ENCODE data around the gene ASPHD2.

Gene ASPHD2

DNA sequence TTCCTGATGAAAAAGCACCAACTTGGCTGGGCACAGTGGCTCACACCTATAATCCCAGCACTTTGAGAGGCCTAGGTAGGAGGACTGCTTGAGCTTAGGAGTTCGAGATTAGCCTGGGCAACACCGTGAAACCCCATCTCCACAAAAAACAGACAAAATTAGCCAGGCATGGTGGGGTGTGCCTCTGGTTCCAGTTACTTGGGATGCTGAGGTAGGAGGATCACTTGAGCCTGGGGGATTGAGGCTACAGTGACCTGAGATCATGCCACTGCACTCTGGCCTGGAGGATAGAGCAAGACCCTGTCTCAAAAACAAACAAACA is 51.5 kb downstream of the ASPHD2 start:
- no peak for TF ChIP-seq CTCF (IDR thresholded peaks at IDR 0.05; ENCODE audit: insufficient read depth, low read depth, low read length, missing control alignments)
- peak overlapping the region; percentile 66 for H3K4me3 ChIP-seq (ENCODE audit: low read depth, low read length)
- DNase-seq (ENCODE audit: low read depth): no peak

- peak overlapping the region; percentile 66 for H3K4me3 ChIP-seq (ENCODE audit: low read depth, low read length)
Observed at GRCh38 chr22:26481112-26481693, 52.1 kb downstream of the ASPHD2 start.

DNA sequence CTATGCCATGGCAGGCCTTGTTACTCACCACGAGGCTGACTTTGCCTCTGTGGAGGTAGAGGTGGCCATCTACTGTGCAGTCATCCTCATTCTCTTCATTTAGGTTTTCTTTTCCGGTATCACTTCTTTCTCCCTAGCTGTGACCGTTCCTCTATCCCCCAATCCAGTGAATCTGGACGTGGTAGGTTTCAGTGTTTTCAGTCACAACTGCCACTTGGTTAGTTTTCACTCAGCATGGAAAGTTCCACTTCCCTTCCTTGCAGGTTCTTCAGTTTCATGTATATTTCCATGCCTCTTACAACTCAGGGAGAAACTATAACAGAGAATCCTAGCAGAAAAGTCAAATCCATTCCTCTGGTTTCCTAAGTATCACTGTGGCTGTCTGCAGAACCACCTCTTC is 52.6 kb downstream of the ASPHD2 start:
- TF ChIP-seq CTCF (IDR thresholded peaks at IDR 0.05; ENCODE audit: insufficient read depth, low read depth, low read length, missing control alignments): no peak
- peak; percentile 53 for DNase-seq (ENCODE audit: low read depth)
- H3K4me3 ChIP-seq (ENCODE audit: low read depth, low read length): 0 out of 2 replicates have a peak overlapping the region, but pooled peaks have one; percentile 8

More at GRCh38 chr22:26481112-26481693, 52.1 kb downstream of the ASPHD2 start:
- DNase-seq (ENCODE audit: low read depth): no peak
- no peak for TF ChIP-seq CTCF (IDR thresholded peaks at IDR 0.05; ENCODE audit: insufficient read depth, low read depth, low read length, missing control alignments)

DNA sequence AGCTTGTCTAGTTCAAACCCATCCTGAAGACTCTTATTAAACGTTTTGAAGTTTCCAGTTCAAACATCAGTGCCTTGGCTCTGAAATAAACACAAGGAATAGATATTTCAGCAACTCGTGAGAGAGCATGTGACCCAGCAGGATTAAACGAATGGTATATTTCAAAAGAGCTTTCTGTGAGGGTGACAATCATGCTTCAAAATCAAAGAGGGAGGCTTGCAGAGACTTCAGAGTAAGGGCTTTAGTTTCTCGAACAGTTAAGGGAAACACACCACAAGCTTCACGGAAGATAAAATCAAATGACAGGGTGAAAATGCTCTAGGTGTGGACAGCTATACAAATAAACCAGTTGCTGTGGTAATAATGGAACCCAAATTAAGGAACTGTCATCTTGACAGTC is 53.1 kb downstream of the ASPHD2 start:
- no peak for TF ChIP-seq CTCF (IDR thresholded peaks at IDR 0.05; ENCODE audit: insufficient read depth, low read depth, low read length, missing control alignments)
- H3K4me3 ChIP-seq (ENCODE audit: low read depth, low read length): no peak overlapping the region; the same call in 1 of the 2 replicates
- no peak for DNase-seq (ENCODE audit: low read depth)

DNA sequence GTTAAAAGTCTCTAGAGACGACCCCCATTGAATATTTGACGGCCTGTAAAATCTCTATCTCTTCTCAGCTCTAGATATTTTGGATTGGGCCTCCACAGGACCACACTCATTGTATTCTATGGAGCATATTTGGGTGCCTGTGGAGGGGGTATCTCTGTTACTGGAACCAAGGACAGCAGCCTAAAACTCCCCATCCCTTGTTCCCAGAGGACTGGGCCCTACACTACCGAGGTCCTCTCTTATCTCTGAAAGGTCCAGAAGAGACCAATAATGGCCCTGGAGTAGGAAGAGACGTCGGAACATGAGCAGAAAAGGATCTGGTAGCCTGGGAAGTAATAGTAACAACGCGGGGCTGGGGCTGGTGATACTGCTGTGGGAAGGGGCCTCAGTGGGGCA is 54.0 kb downstream of the ASPHD2 start:
- no peak for TF ChIP-seq CTCF (IDR thresholded peaks at IDR 0.05; ENCODE audit: insufficient read depth, low read depth, low read length, missing control alignments)
- H3K4me3 ChIP-seq (ENCODE audit: low read depth, low read length): peak overlapping the region; percentile 70

DNA sequence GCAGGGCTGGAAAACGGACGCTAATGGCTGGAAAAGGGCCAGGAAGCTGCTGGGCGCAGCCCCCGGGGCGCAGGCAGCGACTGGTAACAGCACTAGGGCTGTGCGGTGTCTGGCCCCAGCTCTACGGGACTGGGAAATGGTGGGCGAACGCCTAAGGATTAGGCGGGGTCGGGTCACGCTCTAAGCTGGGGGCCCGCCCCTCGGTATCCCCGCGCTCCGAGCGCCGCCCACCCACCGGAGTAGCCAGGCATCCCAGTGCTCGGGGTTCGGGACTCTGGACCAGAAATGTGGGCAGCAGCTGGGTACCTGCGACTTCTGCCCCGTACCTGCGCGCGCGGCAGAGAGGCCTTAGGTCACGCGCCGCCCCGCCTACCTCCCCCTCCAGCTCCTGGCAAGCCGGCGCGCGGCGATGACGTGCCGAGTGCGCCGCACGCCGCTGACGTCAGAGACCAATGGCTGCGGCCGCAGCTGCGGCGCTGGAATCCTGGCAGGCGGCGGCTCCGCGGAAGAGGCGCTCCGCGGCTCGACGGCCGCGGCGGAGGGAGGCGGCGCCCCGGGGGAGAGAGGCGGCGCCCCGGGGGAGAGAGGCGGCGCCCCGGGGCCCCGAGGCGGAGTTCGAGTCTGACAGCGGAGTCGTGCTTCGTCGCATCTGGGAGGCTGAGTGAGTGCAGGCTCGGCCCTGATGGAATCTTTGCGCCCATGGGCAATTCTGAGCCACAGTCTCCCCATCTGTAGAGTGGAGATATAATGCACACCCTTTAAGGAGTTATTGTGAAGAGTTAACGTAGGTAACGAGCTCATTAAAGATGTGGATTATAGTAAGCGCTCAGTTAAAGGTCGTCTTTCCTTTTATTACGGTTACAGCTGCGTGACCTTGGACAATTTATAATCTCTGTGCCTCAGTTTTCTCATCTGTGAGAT is 54.6 kb downstream of the ASPHD2 start, which contains the start of the genes HPS4 and SRRD:
Gene HPS4, minus strand, starts transcription at position 345 of the 921 bp plus-strand sequence. CDS start 2,021 bp downstream, outside the sequence.
Gene SRRD, plus strand, starts transcription at position 439 of the 921 bp plus-strand sequence. Its CDS starts 14 bp downstream, at position 453.
- peak; percentile 93 for DNase-seq (ENCODE audit: low read depth)
- no peak for TF ChIP-seq CTCF (IDR thresholded peaks at IDR 0.05; ENCODE audit: insufficient read depth, low read depth, low read length, missing control alignments)
- H3K4me3 ChIP-seq (ENCODE audit: low read depth, low read length): peak within 1 kb of the TSS; percentile 70

More for the DNA sequence above, 54.0 kb downstream of the ASPHD2 start:
- no peak for DNase-seq (ENCODE audit: low read depth)

All from GM12865 (cell line).